ENCODE results near the gene RMRP.

RMRP gene

DNA sequence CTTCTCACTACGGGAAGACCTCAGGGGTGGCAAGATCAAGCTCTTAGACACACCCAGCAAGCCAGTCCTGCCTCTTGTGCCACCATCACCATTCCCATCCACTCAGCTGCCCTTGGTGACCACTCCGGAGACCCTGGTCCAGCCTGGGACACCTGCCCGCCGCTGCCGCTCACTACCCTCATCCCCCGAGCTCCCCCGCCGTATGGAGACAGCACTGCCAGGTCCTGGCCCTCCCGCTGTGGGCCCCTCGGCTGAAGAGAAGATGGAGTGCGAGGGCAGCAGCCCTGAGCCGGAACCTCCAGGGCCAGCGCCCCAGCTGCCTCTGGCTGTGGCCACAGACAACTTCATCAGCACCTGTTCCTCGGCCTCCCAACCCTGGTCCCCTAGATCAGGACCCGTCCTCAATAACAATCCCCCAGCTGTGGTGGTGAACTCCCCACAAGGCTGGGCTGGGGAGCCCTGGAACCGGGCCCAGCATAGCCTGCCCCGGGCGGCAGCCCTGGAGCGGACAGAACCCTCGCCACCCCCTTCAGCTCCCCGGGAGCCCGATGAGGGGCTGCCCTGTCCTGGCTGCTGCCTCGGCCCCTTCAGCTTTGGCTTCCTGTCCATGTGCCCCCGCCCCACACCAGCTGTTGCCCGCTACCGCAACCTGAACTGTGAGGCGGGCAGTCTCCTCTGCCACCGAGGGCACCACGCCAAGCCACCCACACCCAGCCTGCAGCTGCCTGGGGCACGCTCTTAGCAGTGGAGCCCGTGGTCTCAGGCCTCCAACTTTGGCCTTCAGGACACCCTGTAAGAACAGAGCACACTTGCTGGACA is 48.6 kb downstream of the RMRP start:
- no peak for DNase-seq

DNA sequence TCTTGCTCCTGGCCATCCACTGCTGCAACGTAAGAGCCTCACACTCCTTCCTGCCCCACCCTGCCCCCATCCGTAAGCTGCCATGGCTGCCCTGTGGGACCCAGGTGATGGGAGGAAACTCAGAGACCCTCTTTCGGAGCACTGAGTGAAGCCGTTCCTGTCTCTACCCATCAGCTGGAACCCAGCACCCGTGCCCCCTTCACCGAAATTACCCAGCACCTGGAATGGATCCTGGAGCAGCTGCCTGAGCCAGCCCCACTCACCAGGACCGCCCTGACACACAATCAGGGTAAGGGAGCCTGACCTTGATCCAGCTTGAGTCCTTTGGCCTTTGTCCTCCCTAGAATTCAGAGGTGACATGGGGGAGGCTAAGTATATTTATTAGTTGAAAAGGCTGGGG is 49.6 kb downstream of the RMRP start:
- DNase-seq = no peak
